ENCODE measurements around the gene NUDC. TPM values are rescaled to one million over a fixed set of nuclear protein-coding genes. Genes with fewer than 3 reads are reported as not detected.
A peak's percentile ranks its signal among the peaks of the same experiment; 100 is the strongest.

NUDC gene
- total and polyA plus RNA-seq, 2 of the 13 experiments (the other 11 are each of a cell fraction or from before 2014, with no cell fraction given): 34.7 to 104 TPM

DNA sequence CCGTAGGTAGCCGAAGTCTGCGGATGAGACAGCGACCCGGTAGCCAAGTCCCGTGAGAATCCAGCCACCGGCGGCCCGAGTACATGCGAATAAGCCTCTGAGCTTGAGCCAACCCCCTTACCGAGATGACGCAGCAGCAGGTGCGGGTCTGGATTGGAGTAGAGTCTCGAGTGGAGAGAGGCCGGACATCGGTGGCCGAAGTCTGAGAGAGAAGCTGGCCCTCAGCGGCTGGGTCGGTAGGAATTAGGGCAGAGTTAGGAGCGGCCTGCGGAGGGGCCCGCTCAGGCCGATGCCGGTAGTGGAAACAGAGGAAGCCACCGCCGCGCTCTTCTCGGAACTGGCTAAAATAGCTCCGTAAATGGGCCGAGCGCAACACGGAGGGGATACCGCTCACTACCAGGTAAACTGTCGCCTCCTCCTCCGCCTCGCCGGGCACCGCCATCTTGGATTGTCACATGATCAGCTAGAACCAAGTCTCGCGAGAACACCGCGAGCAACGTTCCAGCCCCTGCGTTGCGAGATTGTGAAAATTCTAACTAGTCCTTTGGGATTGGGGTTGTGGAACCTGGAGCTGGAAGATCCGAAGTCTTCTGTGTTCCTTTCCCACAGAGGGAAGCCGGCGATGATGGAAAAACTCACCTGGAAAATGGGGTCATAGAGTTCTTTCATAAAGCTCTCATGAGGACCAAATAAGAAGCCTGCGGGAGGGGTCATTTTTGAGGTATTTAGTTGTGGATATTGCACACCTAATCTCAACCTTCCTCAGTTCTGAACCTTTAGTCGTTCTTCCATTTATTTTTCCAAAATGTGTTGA, 21.3 kb upstream of the NUDC start, which contains the start of gene GPATCH3 (continued):
- TF ChIP-seq, protein P1, sequence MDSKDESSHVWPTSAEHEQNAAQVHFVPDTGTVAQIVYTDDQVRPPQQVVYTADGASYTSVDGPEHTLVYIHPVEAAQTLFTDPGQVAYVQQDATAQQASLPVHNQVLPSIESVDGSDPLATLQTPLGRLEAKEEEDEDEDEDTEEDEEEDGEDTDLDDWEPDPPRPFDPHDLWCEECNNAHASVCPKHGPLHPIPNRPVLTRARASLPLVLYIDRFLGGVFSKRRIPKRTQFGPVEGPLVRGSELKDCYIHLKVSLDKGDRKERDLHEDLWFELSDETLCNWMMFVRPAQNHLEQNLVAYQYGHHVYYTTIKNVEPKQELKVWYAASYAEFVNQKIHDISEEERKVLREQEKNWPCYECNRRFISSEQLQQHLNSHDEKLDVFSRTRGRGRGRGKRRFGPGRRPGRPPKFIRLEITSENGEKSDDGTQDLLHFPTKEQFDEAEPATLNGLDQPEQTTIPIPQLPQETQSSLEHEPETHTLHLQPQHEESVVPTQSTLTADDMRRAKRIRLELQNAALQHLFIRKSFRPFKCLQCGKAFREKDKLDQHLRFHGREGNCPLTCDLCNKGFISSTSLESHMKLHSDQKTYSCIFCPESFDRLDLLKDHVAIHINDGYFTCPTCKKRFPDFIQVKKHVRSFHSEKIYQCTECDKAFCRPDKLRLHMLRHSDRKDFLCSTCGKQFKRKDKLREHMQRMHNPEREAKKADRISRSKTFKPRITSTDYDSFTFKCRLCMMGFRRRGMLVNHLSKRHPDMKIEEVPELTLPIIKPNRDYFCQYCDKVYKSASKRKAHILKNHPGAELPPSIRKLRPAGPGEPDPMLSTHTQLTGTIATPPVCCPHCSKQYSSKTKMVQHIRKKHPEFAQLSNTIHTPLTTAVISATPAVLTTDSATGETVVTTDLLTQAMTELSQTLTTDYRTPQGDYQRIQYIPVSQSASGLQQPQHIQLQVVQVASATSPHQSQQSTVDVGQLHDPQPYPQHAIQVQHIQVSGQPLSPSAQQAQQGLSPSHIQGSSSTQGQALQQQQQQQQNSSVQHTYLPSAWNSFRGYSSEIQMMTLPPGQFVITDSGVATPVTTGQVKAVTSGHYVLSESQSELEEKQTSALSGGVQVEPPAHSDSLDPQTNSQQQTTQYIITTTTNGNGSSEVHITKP (CRISPR knock-in tag; IDR thresholded peaks at IDR 0.05; ENCODE audit: low read depth): no peak
- TF ChIP-seq, protein P2, sequence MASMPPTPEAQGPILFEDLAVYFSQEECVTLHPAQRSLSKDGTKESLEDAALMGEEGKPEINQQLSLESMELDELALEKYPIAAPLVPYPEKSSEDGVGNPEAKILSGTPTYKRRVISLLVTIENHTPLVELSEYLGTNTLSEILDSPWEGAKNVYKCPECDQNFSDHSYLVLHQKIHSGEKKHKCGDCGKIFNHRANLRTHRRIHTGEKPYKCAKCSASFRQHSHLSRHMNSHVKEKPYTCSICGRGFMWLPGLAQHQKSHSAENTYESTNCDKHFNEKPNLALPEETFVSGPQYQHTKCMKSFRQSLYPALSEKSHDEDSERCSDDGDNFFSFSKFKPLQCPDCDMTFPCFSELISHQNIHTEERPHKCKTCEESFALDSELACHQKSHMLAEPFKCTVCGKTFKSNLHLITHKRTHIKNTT (CRISPR knock-in tag; IDR thresholded peaks at IDR 0.05): no peak
- TF ChIP-seq ZNF558 (CRISPR knock-in tag; IDR thresholded peaks at IDR 0.05; ENCODE audit: borderline replicate concordance): 0 out of 2 replicates have a peak, but pooled peaks have one; percentile 15
- TF ChIP-seq FLYWCH1 (CRISPR knock-in tag; IDR thresholded peaks at IDR 0.05): no peak
- TF ChIP-seq MEIS2 (CRISPR knock-in tag; IDR thresholded peaks at IDR 0.05): peak; percentile 73; the same call in 1 of the 2 replicates
- no peak for TF ChIP-seq TBL1XR1 (IDR thresholded peaks at IDR 0.05; ENCODE audit: borderline replicate concordance, low read length, partially characterized antibody)
- no peak; the same call in 1 of the 2 replicates for TF ChIP-seq ZNF710 (CRISPR knock-in tag; IDR thresholded peaks at IDR 0.05; ENCODE audit: borderline replicate concordance)
- TF ChIP-seq MXD3 (CRISPR knock-in tag; IDR thresholded peaks at IDR 0.05): peak; percentile 74; the same call in 1 of the 2 replicates
- no peak for TF ChIP-seq ZKSCAN1 (IDR thresholded peaks at IDR 0.05; ENCODE audit: low read length)
- no peak for TF ChIP-seq LCORL (IDR thresholded peaks at IDR 0.05)
- no peak for TF ChIP-seq LCORL (CRISPR knock-in tag; IDR thresholded peaks at IDR 0.05)
- peak; percentile 53; the same call in 1 of the 2 replicates for TF ChIP-seq STAT6 (CRISPR knock-in tag; IDR thresholded peaks at IDR 0.05; ENCODE audit: borderline replicate concordance)
- TF ChIP-seq EEA1 (CRISPR knock-in tag; IDR thresholded peaks at IDR 0.05; ENCODE audit: borderline replicate concordance): no peak
- TF ChIP-seq, protein P3, sequence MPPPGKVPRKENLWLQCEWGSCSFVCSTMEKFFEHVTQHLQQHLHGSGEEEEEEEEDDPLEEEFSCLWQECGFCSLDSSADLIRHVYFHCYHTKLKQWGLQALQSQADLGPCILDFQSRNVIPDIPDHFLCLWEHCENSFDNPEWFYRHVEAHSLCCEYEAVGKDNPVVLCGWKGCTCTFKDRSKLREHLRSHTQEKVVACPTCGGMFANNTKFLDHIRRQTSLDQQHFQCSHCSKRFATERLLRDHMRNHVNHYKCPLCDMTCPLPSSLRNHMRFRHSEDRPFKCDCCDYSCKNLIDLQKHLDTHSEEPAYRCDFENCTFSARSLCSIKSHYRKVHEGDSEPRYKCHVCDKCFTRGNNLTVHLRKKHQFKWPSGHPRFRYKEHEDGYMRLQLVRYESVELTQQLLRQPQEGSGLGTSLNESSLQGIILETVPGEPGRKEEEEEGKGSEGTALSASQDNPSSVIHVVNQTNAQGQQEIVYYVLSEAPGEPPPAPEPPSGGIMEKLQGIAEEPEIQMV (CRISPR knock-in tag; IDR thresholded peaks at IDR 0.05; ENCODE audit: low read depth): peak; percentile 50; the same call in 1 of the 2 replicates

All from HepG2 (cell line).